ENCODE data around the gene ABAT.

Gene ABAT

GRCh38 chr16:8819411-8820034 is 145.1 kb downstream of the ABAT start:
- TF ChIP-seq PPARA (CRISPR knock-in tag; IDR thresholded peaks at IDR 0.05; ENCODE audit: borderline replicate concordance) (no peak), RARB (CRISPR knock-in tag; IDR thresholded peaks at IDR 0.05) (no peak), ZFP3 (CRISPR knock-in tag; IDR thresholded peaks at IDR 0.05) (no peak), ZNF70 (CRISPR knock-in tag; IDR thresholded peaks at IDR 0.05) (no peak), ZNF8 (CRISPR knock-in tag; IDR thresholded peaks at IDR 0.05) (no peak), ISL1 (CRISPR knock-in tag; IDR thresholded peaks at IDR 0.05) (no peak), CSDC2 (CRISPR knock-in tag; IDR thresholded peaks at IDR 0.05) (no peak), TSHZ2 (CRISPR knock-in tag; IDR thresholded peaks at IDR 0.05) (no peak), PATZ1 (CRISPR knock-in tag; IDR thresholded peaks at IDR 0.05; ENCODE audit: borderline replicate concordance) (no peak), ZC3H10 (CRISPR knock-in tag; IDR thresholded peaks at IDR 0.05) (no peak), CREB5 (CRISPR knock-in tag; IDR thresholded peaks at IDR 0.05; ENCODE audit: low read depth) (no peak), TCF4 (CRISPR knock-in tag; IDR thresholded peaks at IDR 0.05; ENCODE audit: borderline replicate concordance) (no peak), ZNF565 (CRISPR knock-in tag; conservative IDR thresholded peaks at IDR 0.05; ENCODE audit: low read depth) (no peak), TOX (CRISPR knock-in tag; IDR thresholded peaks at IDR 0.05; ENCODE audit: borderline replicate concordance) (no peak)
- TF ChIP-seq, protein P1, sequence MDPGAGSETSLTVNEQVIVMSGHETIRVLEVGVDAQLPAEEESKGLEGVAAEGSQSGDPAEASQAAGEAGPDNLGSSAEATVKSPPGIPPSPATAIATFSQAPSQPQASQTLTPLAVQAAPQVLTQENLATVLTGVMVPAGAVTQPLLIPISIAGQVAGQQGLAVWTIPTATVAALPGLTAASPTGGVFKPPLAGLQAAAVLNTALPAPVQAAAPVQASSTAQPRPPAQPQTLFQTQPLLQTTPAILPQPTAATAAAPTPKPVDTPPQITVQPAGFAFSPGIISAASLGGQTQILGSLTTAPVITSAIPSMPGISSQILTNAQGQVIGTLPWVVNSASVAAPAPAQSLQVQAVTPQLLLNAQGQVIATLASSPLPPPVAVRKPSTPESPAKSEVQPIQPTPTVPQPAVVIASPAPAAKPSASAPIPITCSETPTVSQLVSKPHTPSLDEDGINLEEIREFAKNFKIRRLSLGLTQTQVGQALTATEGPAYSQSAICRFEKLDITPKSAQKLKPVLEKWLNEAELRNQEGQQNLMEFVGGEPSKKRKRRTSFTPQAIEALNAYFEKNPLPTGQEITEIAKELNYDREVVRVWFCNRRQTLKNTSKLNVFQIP (CRISPR knock-in tag; IDR thresholded peaks at IDR 0.05; ENCODE audit: borderline replicate concordance, low read depth): no peak
- ATAC-seq: no peak

DNA sequence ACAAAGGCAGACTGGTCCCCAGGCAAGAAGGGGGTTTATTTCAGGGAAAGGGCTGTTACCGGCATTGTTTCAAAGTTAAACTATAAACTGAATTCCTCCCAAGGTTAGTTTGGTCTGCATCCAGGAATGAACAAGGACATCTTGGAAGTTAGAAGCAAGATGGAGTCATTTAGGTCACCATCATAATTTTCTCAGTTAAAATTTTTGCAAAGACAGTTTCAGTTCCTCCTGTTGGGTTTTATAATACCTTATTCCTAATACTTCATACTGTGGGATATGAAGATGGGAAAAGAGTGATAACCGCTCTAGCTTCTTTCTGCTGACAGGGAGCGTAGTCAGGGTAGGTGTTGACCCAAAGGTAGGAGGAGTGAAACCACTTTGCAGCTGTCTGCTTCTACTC is 148.0 kb downstream of the ABAT start:
- TF ChIP-seq CREB5 (CRISPR knock-in tag; IDR thresholded peaks at IDR 0.05; ENCODE audit: low read depth): no peak
- ATAC-seq: no peak

DNA sequence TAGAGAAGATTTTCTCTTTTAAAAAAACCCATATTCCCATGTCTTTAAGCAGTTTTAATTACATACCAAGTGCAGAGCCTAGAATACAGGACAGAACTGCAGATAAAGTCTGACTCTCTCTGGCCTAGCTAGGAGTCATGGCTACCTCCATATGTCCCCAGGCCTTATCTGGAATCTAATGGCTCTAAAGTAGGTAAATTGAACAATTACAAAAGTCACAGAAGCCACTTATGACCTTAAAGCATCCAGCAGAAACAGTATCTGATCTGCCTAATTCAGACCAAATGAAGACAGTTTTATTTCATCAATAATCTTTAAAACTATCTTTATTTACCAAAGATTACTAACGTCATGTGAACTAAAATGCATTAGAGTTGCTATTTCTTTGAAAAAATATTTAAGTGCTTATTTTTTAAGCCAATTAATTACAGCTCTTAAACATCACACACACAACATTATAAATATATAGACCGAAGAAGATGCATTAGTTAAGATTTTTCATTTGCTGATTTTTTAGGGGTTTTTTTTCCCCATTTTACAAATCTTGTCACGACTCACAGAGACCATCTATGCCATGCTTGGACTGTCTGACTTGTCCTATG is 152.0 kb downstream of the ABAT start:
- ATAC-seq: peak; percentile 55; the same call in 1 of the 3 replicates

More for the DNA sequence above, 152.0 kb downstream of the ABAT start:
- no peak for TF ChIP-seq OSR1 (CRISPR knock-in tag; IDR thresholded peaks at IDR 0.05)
- peak; percentile 54 for TF ChIP-seq ZNF8 (CRISPR knock-in tag; IDR thresholded peaks at IDR 0.05)
- TF ChIP-seq ESRRG (CRISPR knock-in tag; IDR thresholded peaks at IDR 0.05): peak; percentile 89; the same call in 1 of the 2 replicates
- TF ChIP-seq CREB5 (CRISPR knock-in tag; IDR thresholded peaks at IDR 0.05; ENCODE audit: low read depth): peak; percentile 16; the same call in 1 of the 2 replicates
- peak; percentile 77 for TF ChIP-seq ISL1 (CRISPR knock-in tag; IDR thresholded peaks at IDR 0.05)
- 0 out of 2 replicates have a peak, but pooled peaks have one; percentile 15 for TF ChIP-seq ZNF70 (CRISPR knock-in tag; IDR thresholded peaks at IDR 0.05)
- TF ChIP-seq, protein P2, sequence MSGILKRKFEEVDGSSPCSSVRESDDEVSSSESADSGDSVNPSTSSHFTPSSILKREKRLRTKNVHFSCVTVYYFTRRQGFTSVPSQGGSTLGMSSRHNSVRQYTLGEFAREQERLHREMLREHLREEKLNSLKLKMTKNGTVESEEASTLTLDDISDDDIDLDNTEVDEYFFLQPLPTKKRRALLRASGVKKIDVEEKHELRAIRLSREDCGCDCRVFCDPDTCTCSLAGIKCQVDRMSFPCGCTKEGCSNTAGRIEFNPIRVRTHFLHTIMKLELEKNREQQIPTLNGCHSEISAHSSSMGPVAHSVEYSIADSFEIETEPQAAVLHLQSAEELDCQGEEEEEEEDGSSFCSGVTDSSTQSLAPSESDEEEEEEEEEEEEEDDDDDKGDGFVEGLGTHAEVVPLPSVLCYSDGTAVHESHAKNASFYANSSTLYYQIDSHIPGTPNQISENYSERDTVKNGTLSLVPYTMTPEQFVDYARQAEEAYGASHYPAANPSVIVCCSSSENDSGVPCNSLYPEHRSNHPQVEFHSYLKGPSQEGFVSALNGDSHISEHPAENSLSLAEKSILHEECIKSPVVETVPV (CRISPR knock-in tag; IDR thresholded peaks at IDR 0.05): peak; percentile 88
- TF ChIP-seq ZFP30 (CRISPR knock-in tag; IDR thresholded peaks at IDR 0.05): peak; percentile 41; the same call in 1 of the 2 replicates
- TF ChIP-seq ZC3H10 (CRISPR knock-in tag; IDR thresholded peaks at IDR 0.05): no peak
- no peak for TF ChIP-seq RARB (CRISPR knock-in tag; IDR thresholded peaks at IDR 0.05)
- TF ChIP-seq GLIS3 (CRISPR knock-in tag; IDR thresholded peaks at IDR 0.05): peak; percentile 93; the same call in 1 of the 2 replicates
- peak; percentile 98 for TF ChIP-seq TCF4 (CRISPR knock-in tag; IDR thresholded peaks at IDR 0.05; ENCODE audit: borderline replicate concordance)
- TF ChIP-seq TSHZ2 (CRISPR knock-in tag; IDR thresholded peaks at IDR 0.05): peak; percentile 96

All from SK-N-SH treated with all-trans-retinoic acid at 6 μM for 48 hours (cell line).